ENCODE results near the gene ARL1. TPM values are rescaled to one million over a fixed set of nuclear protein-coding genes. Genes with fewer than 3 reads are reported as not detected.

The ARL1 gene
- total and polyA plus RNA-seq, 9 of the 15 experiments (the other 6 are each of a cell fraction or from before 2014, with no cell fraction given) = 53.0 to 127 (median 68.6) TPM

DNA sequence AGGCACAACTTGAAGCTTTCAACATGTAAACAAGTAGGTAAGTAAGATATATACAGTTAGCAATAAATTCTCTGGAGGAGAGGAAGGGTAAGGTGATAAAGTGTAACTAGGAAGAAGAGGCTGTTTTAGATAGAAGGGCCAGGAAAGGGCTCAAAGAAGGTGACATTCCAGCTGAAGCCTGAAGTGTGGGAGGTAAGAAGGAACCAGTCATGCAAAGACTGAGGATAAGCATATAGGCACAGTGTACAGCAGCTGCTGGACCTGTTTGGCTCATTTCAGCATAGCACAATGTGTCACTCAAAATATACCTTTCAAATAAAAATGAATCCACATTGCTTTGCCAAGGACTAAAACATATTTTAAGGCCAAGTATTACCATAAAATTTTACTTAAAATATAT lies 28.6 kb upstream of the ARL1 start:
- FAIRE-seq (no peak), ATAC-seq (no peak), DNase-seq (ENCODE audit: extremely low read depth in 1 of 4, low spot score in 3 of 4) (no peak)
- Histone ChIP-seq H3K9ac (ENCODE audit: insufficient read depth in 1 of 2, low read depth in 2 of 2, low read length in 2 of 2) (no peak overlapping the region), H3K4me3 (no peak overlapping the region), H2AFZ (ENCODE audit: low read depth, low read length) (no peak overlapping the region), H3K4me1 (replicated peaks in 1 of 2; ENCODE audit: control insufficient read depth in 2 of 2, insufficient read depth in 2 of 2, low read length in 2 of 2) (no peaks in the 10 kb centered on the region), H3K36me3 (ENCODE audit: control insufficient read depth, insufficient read depth, low read length) (no peaks in the 10 kb centered on the region), H3K9me3 (replicated peaks; ENCODE audit: control insufficient read depth, insufficient read depth, low read depth, low read length) (no peaks in the 10 kb centered on the region), H4K20me1 (replicated peaks; ENCODE audit: control insufficient read depth, insufficient read depth, low read length) (no peaks in the 10 kb centered on the region), H3K4me2 (ENCODE audit: insufficient read depth, low read length) (no peak overlapping the region), H3K27me3 (ENCODE audit: control insufficient read depth in 2 of 2, insufficient read depth in 2 of 2, low read length in 2 of 2) (peaks cover 17 to 25% of the 10 kb centered on the region in 2 experiments), H3K9me1 (ENCODE audit: control insufficient read depth, insufficient read depth, low read length) (no peaks in the 10 kb centered on the region), H3K27ac (ENCODE audit: extremely low read depth, low read depth, low read length) (no peak overlapping the region), H3K79me2 (ENCODE audit: control insufficient read depth, insufficient read depth, low read length) (no peaks in the 10 kb centered on the region)
- in situ Hi-C loops (cut with MboI) (no loop called here), intact Hi-C loops (cut with micrococcal nuclease) (no loop called here)
- CTCF ChIA-PET (ENCODE audit: low intra/inter-chr PET ratio) = no interaction called here
- POLR2A ChIA-PET = no interaction called here
- TF ChIP-seq ZNF133 (CRISPR knock-in tag; IDR thresholded peaks at IDR 0.05) = no peak
- TF ChIP-seq HBP1 (CRISPR knock-in tag; IDR thresholded peaks at IDR 0.05) = no peak
- TF ChIP-seq, protein P1, sequence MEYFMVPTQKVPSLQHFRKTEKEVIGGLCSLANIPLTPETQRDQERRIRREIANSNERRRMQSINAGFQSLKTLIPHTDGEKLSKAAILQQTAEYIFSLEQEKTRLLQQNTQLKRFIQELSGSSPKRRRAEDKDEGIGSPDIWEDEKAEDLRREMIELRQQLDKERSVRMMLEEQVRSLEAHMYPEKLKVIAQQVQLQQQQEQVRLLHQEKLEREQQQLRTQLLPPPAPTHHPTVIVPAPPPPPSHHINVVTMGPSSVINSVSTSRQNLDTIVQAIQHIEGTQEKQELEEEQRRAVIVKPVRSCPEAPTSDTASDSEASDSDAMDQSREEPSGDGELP (CRISPR knock-in tag; IDR thresholded peaks at IDR 0.05; ENCODE audit: borderline replicate concordance) = no peak
- no peak for TF ChIP-seq CEBPG (CRISPR knock-in tag; IDR thresholded peaks at IDR 0.05)
- no peak for TF ChIP-seq CEBPG (tag; conservative IDR thresholded peaks at IDR 0.05 in 1 of 2, IDR thresholded peaks at IDR 0.05 in 1 of 2)
- no peak for TF ChIP-seq MED1 (CRISPR knock-in tag; IDR thresholded peaks at IDR 0.05; ENCODE audit: borderline replicate concordance)
- no TSS peak for BruUV-seq (replicated peaks)

All from K562 (cell line).